ENCODE data around the gene PIGK.

PIGK gene

DNA sequence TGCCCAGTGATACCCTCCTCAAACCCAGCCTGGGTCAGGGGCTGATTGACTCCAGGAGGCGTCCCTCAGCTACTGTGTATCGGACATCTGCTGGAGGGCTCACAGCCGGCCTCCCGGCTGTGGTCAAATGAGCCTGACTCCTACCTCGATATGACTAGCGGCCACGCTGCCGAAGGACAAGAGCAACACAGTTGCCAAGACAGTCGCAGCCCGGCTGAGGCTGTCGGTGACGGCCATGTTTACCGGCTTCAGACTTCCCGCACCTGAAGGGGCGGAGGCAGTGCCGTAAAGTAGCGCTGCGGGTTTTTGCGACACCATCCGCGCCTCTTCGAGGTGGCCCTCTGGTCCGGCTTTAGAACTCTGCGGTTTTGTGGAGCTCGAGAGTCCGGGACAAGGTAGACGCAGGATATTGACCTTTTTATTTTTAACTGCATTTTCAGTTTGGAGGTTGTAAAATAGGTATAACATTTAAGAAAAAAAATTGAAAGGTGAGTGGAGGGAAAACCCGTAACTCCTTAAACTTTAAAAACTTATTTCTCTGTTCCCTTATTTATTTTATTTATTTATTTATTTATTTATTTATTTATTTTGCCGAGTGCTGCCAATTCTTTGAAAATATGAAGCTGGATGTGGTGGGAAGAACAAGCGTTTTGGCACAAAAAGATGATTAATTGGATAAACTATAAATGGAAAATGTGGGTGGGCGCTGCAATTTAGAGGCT is at the start of gene PIGK:
TSS of gene PIGK (minus strand) at position 265 of the 722 bp plus-strand sequence. CDS start at position 237, 28 bp downstream.
- Histone ChIP-seq H3K4me3 (ENCODE audit: low read depth, low read length) (peak within 1 kb of the TSS; percentile 100), H3K27me3 (ENCODE audit: control insufficient read depth, insufficient read depth, low read length) (no peaks in the 10 kb centered on the region), H3K36me3 (ENCODE audit: control insufficient read depth, insufficient read depth, low read length) (peaks cover 2% of the 10 kb centered on the region), H3K9me3 (ENCODE audit: control insufficient read depth, insufficient read depth, low read length) (no peaks in the 10 kb centered on the region), H3K4me1 (ENCODE audit: control insufficient read depth, insufficient read depth, low read length) (peaks cover 3% of the 10 kb centered on the region), H3K9ac (ENCODE audit: low read depth, low read length) (peak within 1 kb of the TSS; percentile 94)

GRCh38 chr1:77267035-77267434 is 47.8 kb upstream of the PIGK start:
- Histone ChIP-seq H3K9ac (ENCODE audit: low read depth, low read length) (no peak overlapping the region), H3K9me3 (ENCODE audit: control insufficient read depth, insufficient read depth, low read length) (no peaks in the 10 kb centered on the region), H3K27me3 (ENCODE audit: control insufficient read depth, insufficient read depth, low read length) (peaks cover 21% of the 10 kb centered on the region), H3K36me3 (ENCODE audit: control insufficient read depth, insufficient read depth, low read length) (no peaks in the 10 kb centered on the region), H3K4me1 (ENCODE audit: control insufficient read depth, insufficient read depth, low read length) (peaks cover 5% of the 10 kb centered on the region), H3K4me3 (ENCODE audit: low read depth, low read length) (no peak overlapping the region)

DNA sequence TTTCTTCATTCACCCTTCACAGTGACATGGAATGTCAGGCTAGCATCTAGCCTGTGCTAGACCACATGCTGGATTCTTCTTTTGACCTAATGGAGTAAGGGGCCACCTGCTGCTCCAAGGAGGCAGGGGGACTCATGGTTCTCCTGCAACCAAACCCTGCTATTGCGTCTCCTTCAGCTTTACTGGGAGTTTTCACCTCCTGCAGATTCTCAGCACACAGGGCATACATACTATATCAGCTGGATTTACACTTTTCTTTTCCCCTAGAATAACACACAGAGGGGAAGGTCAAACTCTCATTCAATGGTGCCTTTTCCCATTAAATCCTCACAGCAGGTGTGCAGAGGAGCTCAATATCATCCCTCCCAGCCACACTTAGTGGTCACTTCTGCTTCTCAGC is 46.0 kb upstream of the PIGK start:
- H3K9me3 ChIP-seq (ENCODE audit: control insufficient read depth, insufficient read depth, low read length), result no peaks in the 10 kb centered on the region
- H3K9ac ChIP-seq (ENCODE audit: low read depth, low read length), result no peak overlapping the region
- H3K4me3 ChIP-seq (ENCODE audit: low read depth, low read length), result no peak overlapping the region
- no peaks in the 10 kb centered on the region for H3K36me3 ChIP-seq (ENCODE audit: control insufficient read depth, insufficient read depth, low read length)
- peaks cover 5% of the 10 kb centered on the region for H3K4me1 ChIP-seq (ENCODE audit: control insufficient read depth, insufficient read depth, low read length)
- H3K27me3 ChIP-seq (ENCODE audit: control insufficient read depth, insufficient read depth, low read length), result peaks cover 21% of the 10 kb centered on the region

- Histone ChIP-seq H3K4me1 (ENCODE audit: control insufficient read depth, insufficient read depth, low read length) (peaks cover 5% of the 10 kb centered on the region), H3K36me3 (ENCODE audit: control insufficient read depth, insufficient read depth, low read length) (no peaks in the 10 kb centered on the region), H3K9ac (ENCODE audit: low read depth, low read length) (no peak overlapping the region), H3K27me3 (ENCODE audit: control insufficient read depth, insufficient read depth, low read length) (peaks cover 21% of the 10 kb centered on the region), H3K9me3 (ENCODE audit: control insufficient read depth, insufficient read depth, low read length) (no peaks in the 10 kb centered on the region), H3K4me3 (ENCODE audit: low read depth, low read length) (no peak overlapping the region)
Measured at GRCh38 chr1:77263708-77264107, 44.5 kb upstream of the PIGK start.

GRCh38 chr1:77253211-77253610 is 34.0 kb upstream of the PIGK start:
- no peaks in the 10 kb centered on the region for H3K36me3 ChIP-seq (ENCODE audit: control insufficient read depth, insufficient read depth, low read length)
- H3K27me3 ChIP-seq (ENCODE audit: control insufficient read depth, insufficient read depth, low read length), result no peaks in the 10 kb centered on the region
- H3K4me3 ChIP-seq (ENCODE audit: low read depth, low read length), result no peak overlapping the region
- no peaks in the 10 kb centered on the region for H3K9me3 ChIP-seq (ENCODE audit: control insufficient read depth, insufficient read depth, low read length)
- no peaks in the 10 kb centered on the region for H3K4me1 ChIP-seq (ENCODE audit: control insufficient read depth, insufficient read depth, low read length)
- no peak overlapping the region for H3K9ac ChIP-seq (ENCODE audit: low read depth, low read length)

- no peak overlapping the region for H3K4me3 ChIP-seq (ENCODE audit: low read depth, low read length)
- no peaks in the 10 kb centered on the region for H3K36me3 ChIP-seq (ENCODE audit: control insufficient read depth, insufficient read depth, low read length)
- H3K27me3 ChIP-seq (ENCODE audit: control insufficient read depth, insufficient read depth, low read length), result no peaks in the 10 kb centered on the region
- no peaks in the 10 kb centered on the region for H3K4me1 ChIP-seq (ENCODE audit: control insufficient read depth, insufficient read depth, low read length)
- H3K9ac ChIP-seq (ENCODE audit: low read depth, low read length), result no peak overlapping the region
- no peaks in the 10 kb centered on the region for H3K9me3 ChIP-seq (ENCODE audit: control insufficient read depth, insufficient read depth, low read length)
Measured at GRCh38 chr1:77250126-77250525, 30.9 kb upstream of the PIGK start.

DNA sequence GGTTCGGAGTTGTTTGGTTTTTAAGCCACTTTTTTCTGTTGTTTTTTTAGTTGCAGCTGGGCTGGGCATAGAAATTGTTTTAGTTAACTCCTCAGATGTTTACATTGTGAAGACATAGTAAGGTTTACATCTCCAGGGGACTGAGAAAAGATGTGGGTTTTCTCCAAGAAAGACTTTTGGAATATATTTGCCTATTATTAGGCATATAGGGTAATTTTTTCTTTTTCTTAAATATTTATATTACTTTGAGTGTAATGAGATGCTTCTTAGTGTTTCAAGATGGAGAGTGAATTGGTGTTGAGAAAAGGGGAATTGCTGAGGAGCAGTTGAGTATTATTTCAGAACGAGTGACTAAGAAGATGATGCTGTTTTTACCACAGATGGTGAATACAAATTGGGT is 26.6 kb upstream of the PIGK start:
- Histone ChIP-seq H3K4me1 (ENCODE audit: control insufficient read depth, insufficient read depth, low read length) (no peaks in the 10 kb centered on the region), H3K27me3 (ENCODE audit: control insufficient read depth, insufficient read depth, low read length) (no peaks in the 10 kb centered on the region), H3K9ac (ENCODE audit: low read depth, low read length) (no peak overlapping the region)

DNA sequence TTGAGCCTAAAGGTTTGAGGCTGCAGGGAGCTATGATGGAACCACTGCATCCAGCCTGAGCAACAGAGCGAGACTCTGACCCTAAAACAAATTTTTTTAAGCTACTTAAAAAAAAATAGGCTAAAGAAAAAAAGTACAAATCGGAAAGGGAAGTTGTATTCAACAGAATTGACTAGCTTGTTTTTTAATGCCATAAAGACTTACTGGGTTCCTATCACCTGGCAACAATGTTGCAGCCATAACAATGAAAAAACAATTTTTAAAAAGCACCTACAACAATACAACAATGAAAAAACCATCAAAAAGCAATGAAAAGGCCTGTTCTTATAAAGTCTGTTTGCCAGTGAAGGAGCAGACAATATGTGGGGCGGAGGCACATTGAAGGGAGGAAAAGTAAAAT is 20.1 kb upstream of the PIGK start:
- Histone ChIP-seq H3K36me3 (ENCODE audit: control insufficient read depth, insufficient read depth, low read length) (no peaks in the 10 kb centered on the region), H3K4me3 (ENCODE audit: low read depth, low read length) (no peak overlapping the region), H3K9me3 (ENCODE audit: control insufficient read depth, insufficient read depth, low read length) (no peaks in the 10 kb centered on the region), H3K4me1 (ENCODE audit: control insufficient read depth, insufficient read depth, low read length) (no peaks in the 10 kb centered on the region), H3K9ac (ENCODE audit: low read depth, low read length) (no peak overlapping the region), H3K27me3 (ENCODE audit: control insufficient read depth, insufficient read depth, low read length) (no peaks in the 10 kb centered on the region)

More for the DNA sequence above, 26.6 kb upstream of the PIGK start:
- Histone ChIP-seq H3K36me3 (ENCODE audit: control insufficient read depth, insufficient read depth, low read length) (no peaks in the 10 kb centered on the region), H3K9me3 (ENCODE audit: control insufficient read depth, insufficient read depth, low read length) (no peaks in the 10 kb centered on the region), H3K4me3 (ENCODE audit: low read depth, low read length) (no peak overlapping the region)

DNA sequence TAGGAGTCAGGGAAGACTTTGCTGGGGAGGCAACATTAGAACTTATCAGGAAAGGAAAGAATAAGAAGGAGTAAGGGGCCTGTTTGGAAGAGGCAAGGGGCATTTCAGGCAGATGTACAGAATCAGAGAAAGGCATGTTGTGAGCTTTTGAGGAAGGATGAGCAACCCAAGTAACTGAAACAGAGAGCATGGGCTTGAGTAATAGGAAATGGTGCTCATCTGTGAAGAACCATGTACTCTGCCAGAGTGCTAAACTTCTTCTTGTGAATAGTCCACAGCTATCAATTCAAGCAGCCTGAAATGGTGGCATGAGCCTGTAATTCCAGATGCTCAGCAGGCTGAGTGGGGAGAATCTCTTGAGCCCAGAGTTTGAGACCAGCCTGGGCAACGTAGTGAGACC is 19.2 kb upstream of the PIGK start:
- Histone ChIP-seq H3K4me1 (ENCODE audit: control insufficient read depth, insufficient read depth, low read length) (no peaks in the 10 kb centered on the region), H3K27me3 (ENCODE audit: control insufficient read depth, insufficient read depth, low read length) (no peaks in the 10 kb centered on the region), H3K9ac (ENCODE audit: low read depth, low read length) (no peak overlapping the region), H3K9me3 (ENCODE audit: control insufficient read depth, insufficient read depth, low read length) (no peaks in the 10 kb centered on the region), H3K36me3 (ENCODE audit: control insufficient read depth, insufficient read depth, low read length) (no peaks in the 10 kb centered on the region), H3K4me3 (ENCODE audit: low read depth, low read length) (no peak overlapping the region)

- Histone ChIP-seq H3K36me3 (ENCODE audit: control insufficient read depth, insufficient read depth, low read length) (no peaks in the 10 kb centered on the region), H3K4me3 (ENCODE audit: low read depth, low read length) (no peak overlapping the region), H3K9ac (ENCODE audit: low read depth, low read length) (no peak overlapping the region), H3K9me3 (ENCODE audit: control insufficient read depth, insufficient read depth, low read length) (no peaks in the 10 kb centered on the region), H3K27me3 (ENCODE audit: control insufficient read depth, insufficient read depth, low read length) (no peaks in the 10 kb centered on the region), H3K4me1 (ENCODE audit: control insufficient read depth, insufficient read depth, low read length) (no peaks in the 10 kb centered on the region)
Measured at GRCh38 chr1:77234943-77235342, 15.7 kb upstream of the PIGK start.

- Histone ChIP-seq H3K4me1 (ENCODE audit: control insufficient read depth, insufficient read depth, low read length) (no peaks in the 10 kb centered on the region), H3K27me3 (ENCODE audit: control insufficient read depth, insufficient read depth, low read length) (no peaks in the 10 kb centered on the region), H3K9me3 (ENCODE audit: control insufficient read depth, insufficient read depth, low read length) (no peaks in the 10 kb centered on the region), H3K9ac (ENCODE audit: low read depth, low read length) (no peak overlapping the region), H3K4me3 (ENCODE audit: low read depth, low read length) (no peak overlapping the region), H3K36me3 (ENCODE audit: control insufficient read depth, insufficient read depth, low read length) (no peaks in the 10 kb centered on the region)
Measured at GRCh38 chr1:77234096-77234495, 14.9 kb upstream of the PIGK start.

DNA sequence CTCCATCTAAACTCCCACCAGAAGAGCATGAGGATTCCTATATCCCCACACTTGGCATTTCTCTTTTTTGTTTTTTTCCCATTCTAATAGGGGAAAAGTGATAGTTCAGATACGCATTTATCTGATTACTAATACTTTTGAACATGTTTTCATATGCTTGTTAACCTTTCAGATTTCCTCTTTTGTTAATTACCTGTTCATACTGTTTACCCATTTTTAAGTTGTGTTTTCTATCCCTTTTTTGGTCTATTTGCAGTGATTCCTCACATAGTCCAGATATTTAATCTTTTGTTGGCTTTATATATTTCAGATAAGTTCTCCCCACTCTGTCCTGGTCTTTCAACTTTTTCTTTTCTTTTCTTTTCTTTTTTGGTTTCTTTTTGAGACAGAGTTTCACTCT is 13.6 kb upstream of the PIGK start:
- H3K27me3 ChIP-seq (ENCODE audit: control insufficient read depth, insufficient read depth, low read length), result no peaks in the 10 kb centered on the region
- no peaks in the 10 kb centered on the region for H3K4me1 ChIP-seq (ENCODE audit: control insufficient read depth, insufficient read depth, low read length)
- no peaks in the 10 kb centered on the region for H3K9me3 ChIP-seq (ENCODE audit: control insufficient read depth, insufficient read depth, low read length)
- no peak overlapping the region for H3K4me3 ChIP-seq (ENCODE audit: low read depth, low read length)
- H3K36me3 ChIP-seq (ENCODE audit: control insufficient read depth, insufficient read depth, low read length), result no peaks in the 10 kb centered on the region
- H3K9ac ChIP-seq (ENCODE audit: low read depth, low read length), result no peak overlapping the region

All from iPS-15b (cell line).